ENCODE measurements around the gene PPT2.
"Not testable (repeated sequence)": the region's sequence is repeated elsewhere in the genome, so short reads cannot be mapped to it uniquely, and the experiment has no call there.

PPT2 gene

GRCh38 chr6:32204268-32204715 is 50.4 kb downstream of the PPT2 start:
- no peak for DNase-seq (ENCODE audit: low spot score)

DNA sequence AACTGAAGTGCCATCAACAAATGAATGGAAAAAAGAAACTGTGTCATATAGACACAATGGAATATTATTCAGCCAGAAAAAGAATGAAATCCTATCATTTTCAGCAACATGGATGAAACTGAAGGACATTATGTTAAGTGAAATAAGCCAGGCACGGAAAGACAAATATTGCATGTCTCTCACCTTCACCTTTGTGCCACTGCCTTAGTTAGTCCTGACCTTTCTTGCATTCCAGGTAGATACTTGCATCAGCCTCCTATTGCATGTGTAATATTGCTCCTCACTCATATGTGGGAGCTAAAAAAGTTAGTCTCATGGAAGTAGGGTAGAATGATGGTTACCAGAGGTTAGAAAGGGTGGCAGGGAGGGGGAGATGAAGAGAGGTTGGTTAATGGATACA is 55.1 kb downstream of the PPT2 start:
- DNase-seq (ENCODE audit: low spot score) = no peak

- DNase-seq (ENCODE audit: low spot score) = no peak
These were observed 56.3 kb downstream of the PPT2 start for GRCh38 chr6:32210191-32210601.

DNA sequence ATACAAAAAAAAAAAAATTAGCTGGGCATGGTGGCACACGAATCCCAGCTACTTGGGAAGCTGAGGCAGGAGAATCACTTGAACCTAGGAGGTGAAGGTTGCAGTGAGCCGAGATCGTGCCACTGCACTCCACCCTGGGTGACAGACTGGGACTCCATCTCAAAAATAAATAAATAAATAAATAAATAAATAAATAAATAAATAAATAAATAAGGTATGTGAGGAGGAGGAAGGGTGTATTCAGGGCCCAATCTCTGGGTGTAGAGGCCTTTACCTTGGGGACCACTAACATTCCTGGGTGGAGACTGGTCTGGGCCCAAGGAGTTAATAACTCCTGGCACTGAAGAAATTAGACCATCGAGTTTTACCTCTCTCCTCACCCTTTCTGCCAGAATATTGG is 57.5 kb downstream of the PPT2 start:
- DNase-seq (ENCODE audit: low spot score) = not testable (repeated sequence)

- no peak for DNase-seq (ENCODE audit: low spot score)
These were observed 58.3 kb downstream of the PPT2 start for GRCh38 chr6:32212076-32212760.

Data from pons (tissue), 1 donor.